H1 (cell line): Measurements from ENCODE around the gene CST5.

Source experiments
- ATF3 ChIP-seq: IDR thresholded peaks from 2 replicates; pipeline ENCODE4 v1.6.1; 2011; ENCODE audit warnings: low read depth, mild to moderate bottlenecking, low read length; ENCODE audit not compliant: insufficient read depth
- CHD1 ChIP-seq: IDR thresholded peaks from 2 replicates; pipeline ENCODE4 v1.6.1; 2012; ENCODE audit warnings: low read depth, low read length, improper control_type of control experiment
- CTCF ChIP-seq, 3 experiments: IDR thresholded peaks; 1 replicate in 2 of 3; 2 replicates in 1 of 3; pipeline versions ENCODE4 v1.5.1 to v1.6.1; 2011; ENCODE audit warnings: low read length in 3 of 3, mild to moderate bottlenecking in 3 of 3, inconsistent platforms in 2 of 3, low read depth in 1 of 3, moderate library complexity in 1 of 3; ENCODE audit not compliant: insufficient read depth in 1 of 3; ENCODE audit errors: control extremely low read depth in 1 of 3
- EZH2 ChIP-seq: fragments of 200-600 bp; sonication (generic); IDR thresholded peaks from 2 replicates; pipeline ENCODE4 v1.7.1; 2012; ENCODE audit warnings: low read depth, mild to moderate bottlenecking, moderate library complexity, low read length, inconsistent platforms; ENCODE audit not compliant: severe bottlenecking
- JUND ChIP-seq: IDR thresholded peaks from 2 replicates; pipeline ENCODE4 v1.6.1; 2011; ENCODE audit warnings: mild to moderate bottlenecking, improper control_type of control experiment, low read length
- KDM5A ChIP-seq: fragments of 200-600 bp; IDR thresholded peaks from 2 replicates; pipeline ENCODE4 v1.7.1; 2012; ENCODE audit warnings: mild to moderate bottlenecking, low read length, inconsistent platforms, mixed read lengths
- MAX ChIP-seq: IDR thresholded peaks from 2 replicates; pipeline ENCODE4 v1.6.1; 2012; ENCODE audit warnings: inconsistent platforms
- PHF8 ChIP-seq: fragments of 200-600 bp; sonication (generic); conservative IDR thresholded peaks from 2 replicates; pipeline ENCODE4 v1.7.1; 2012; ENCODE audit warnings: low read depth, mild to moderate bottlenecking, inconsistent platforms, low read length, moderate library complexity
- POLR2A ChIP-seq, 2 experiments: IDR thresholded peaks; 1 replicate in 1 of 2; 2 replicates in 1 of 2; pipeline ENCODE4 v1.6.1; 2011; ENCODE audit warnings: low read depth in 2 of 2, low read length in 2 of 2, mild to moderate bottlenecking in 2 of 2; ENCODE audit errors: control extremely low read depth in 1 of 2
- POU5F1 ChIP-seq: IDR thresholded peaks from 2 replicates; pipeline ENCODE4 v1.6.1; 2011; ENCODE audit warnings: low read depth, mild to moderate bottlenecking, low read length, moderate library complexity
- RAD21 ChIP-seq, 2 experiments: IDR thresholded peaks in 1 of 2; conservative IDR thresholded peaks in 1 of 2; 2 replicates each; pipeline ENCODE4 v1.6.1; 2011; ENCODE audit warnings: low read depth in 2 of 2, low read length in 2 of 2, improper control_type of control experiment in 1 of 2, inconsistent platforms in 1 of 2, mild to moderate bottlenecking in 1 of 2, moderate library complexity in 1 of 2
- RXRA ChIP-seq: IDR thresholded peaks from 2 replicates; pipeline ENCODE4 v1.6.1; 2011; ENCODE audit warnings: low read depth, mild to moderate bottlenecking, low read length, moderate library complexity; ENCODE audit not compliant: insufficient read depth
- SAP30 ChIP-seq: fragments of 300-600 bp; sonication (generic); IDR thresholded peaks from 2 replicates; pipeline ENCODE4 v1.7.1; 2012; ENCODE audit warnings: low read length, moderate library complexity, mild to moderate bottlenecking, inconsistent platforms; ENCODE audit not compliant: insufficient read depth, insufficient replicate concordance
- SP1 ChIP-seq: IDR thresholded peaks from 2 replicates; pipeline ENCODE4 v1.6.1; 2011; ENCODE audit warnings: low read depth, low read length

GRCh38 chr20:23879811-23880374 lies 345 bp upstream of the CST5 start:
- TF ChIP-seq POU5F1 (no peak), SAP30 (no peak), CTCF (IDR thresholded peaks at IDR 0.05; ENCODE audit: control extremely low read depth in 1 of 3, insufficient read depth in 1 of 3, low read depth in 1 of 3, low read length in 3 of 3) (no peak), RXRA (no peak), POLR2A (IDR thresholded peaks at IDR 0.05; ENCODE audit: control extremely low read depth in 1 of 2, low read depth in 2 of 2, low read length in 2 of 2) (no peak), CHD1 (no peak), JUND (no peak), ATF3 (no peak), RAD21 (IDR thresholded peaks at IDR 0.05 in 1 of 2, conservative IDR thresholded peaks at IDR 0.05 in 1 of 2; ENCODE audit: low read depth in 2 of 2, low read length in 2 of 2) (no peak), MAX (no peak), EZH2 (no peak), SP1 (no peak), PHF8 (no peak), KDM5A (no peak)
